Skeletal muscle tissue (tissue), 4 donors: Measurements from ENCODE around the gene PUS10. TPM values are rescaled to one million over a fixed set of nuclear protein-coding genes. Genes with fewer than 3 reads are reported as not detected.

ENCODE experiments used
- H3K27ac ChIP-seq: one replicate; pipeline ENCODE4 v1.7.0; 2013; ENCODE audit warnings: mild to moderate bottlenecking, low read depth, low read length, inconsistent platforms
- H3K27me3 ChIP-seq, 3 donors: one replicate each; pipeline ENCODE4 v1.7.0; 2013; ENCODE audit warnings: low read length in 3 of 3; ENCODE audit not compliant: control insufficient read depth in 3 of 3, insufficient read depth in 3 of 3
- H3K36me3 ChIP-seq, 3 donors: one replicate each; pipeline ENCODE4 v1.7.0; 2013; ENCODE audit warnings: low read length in 3 of 3; ENCODE audit not compliant: control insufficient read depth in 3 of 3, insufficient read depth in 3 of 3
- H3K4me1 ChIP-seq, 3 donors: one replicate each; pipeline ENCODE4 v1.7.0; 2013; ENCODE audit warnings: low read length in 3 of 3, mild to moderate bottlenecking in 3 of 3; ENCODE audit not compliant: control insufficient read depth in 3 of 3, insufficient read depth in 3 of 3
- H3K4me3 ChIP-seq, 3 donors: one replicate each; pipeline ENCODE4 v1.7.0; 2013; ENCODE audit warnings: low read length in 3 of 3
- H3K9ac ChIP-seq, 3 donors: one replicate each; pipeline ENCODE4 v1.7.0; 2013; ENCODE audit warnings: low read length in 3 of 3, mild to moderate bottlenecking in 3 of 3, moderate library complexity in 2 of 3, low read depth in 1 of 3
- H3K9me3 ChIP-seq, 3 donors: one replicate each; pipeline ENCODE4 v1.7.0; 2013; ENCODE audit warnings: low read length in 3 of 3; ENCODE audit not compliant: control insufficient read depth in 3 of 3
- total RNA-seq: library from RNA; depleted of rRNA; stranded (reverse); fragments of >200 nt; gene quantifications from one replicate; pipeline ENCODE4 v1.2.3, GENCODE V29; 2014
- donor health status: Osteomylitis.

Gene PUS10
- total RNA-seq, 1 donor from 2014 or later, result 4.7 TPM

GRCh38 chr2:60961457-60961856, 56.6 kb downstream of the PUS10 start:
- H3K9me3 ChIP-seq, result no peaks in the 10 kb centered on the region
- H3K27ac ChIP-seq, result no peak overlapping the region
- H3K4me3 ChIP-seq, result no peak overlapping the region
- peaks cover 4 to 8% (median 5%) of the 10 kb centered on the region in 3 donors for H3K36me3 ChIP-seq
- H3K9ac ChIP-seq, result no peak overlapping the region
- no peaks in the 10 kb centered on the region for H3K27me3 ChIP-seq
- H3K4me1 ChIP-seq, result no peaks in the 10 kb centered on the region

DNA sequence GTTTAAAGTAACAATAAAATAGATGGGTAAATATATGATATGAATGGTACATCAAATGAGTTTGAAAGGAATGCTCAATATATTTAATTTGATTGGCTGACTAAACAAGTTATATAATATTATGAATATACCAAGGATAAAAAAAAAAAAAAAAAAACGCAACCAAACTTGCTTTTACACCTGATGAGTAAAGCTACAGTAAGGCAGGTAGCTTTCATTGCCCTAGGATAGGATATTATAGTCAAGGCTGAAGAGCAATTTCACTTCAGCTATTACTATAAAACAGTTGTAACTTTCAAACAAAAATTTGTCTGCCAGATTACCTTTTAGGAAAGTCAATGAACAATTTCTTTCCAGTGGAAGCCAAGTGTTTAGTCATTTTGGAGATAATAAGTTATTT, 57.3 kb downstream of the PUS10 start:
- Histone ChIP-seq H3K9me3 (no peaks in the 10 kb centered on the region), H3K9ac (no peak overlapping the region), H3K4me1 (no peaks in the 10 kb centered on the region), H3K27me3 (no peaks in the 10 kb centered on the region), H3K4me3 (no peak overlapping the region), H3K36me3 (peaks cover 4 to 8% (median 5%) of the 10 kb centered on the region in 3 donors), H3K27ac (no peak overlapping the region)

GRCh38 chr2:60959501-60959900, 58.6 kb downstream of the PUS10 start:
- Histone ChIP-seq H3K36me3 (peaks cover 4 to 8% (median 5%) of the 10 kb centered on the region in 3 donors), H3K9ac (no peak overlapping the region), H3K27me3 (no peaks in the 10 kb centered on the region), H3K4me1 (no peaks in the 10 kb centered on the region), H3K27ac (no peak overlapping the region), H3K9me3 (no peaks in the 10 kb centered on the region), H3K4me3 (no peak overlapping the region)

DNA sequence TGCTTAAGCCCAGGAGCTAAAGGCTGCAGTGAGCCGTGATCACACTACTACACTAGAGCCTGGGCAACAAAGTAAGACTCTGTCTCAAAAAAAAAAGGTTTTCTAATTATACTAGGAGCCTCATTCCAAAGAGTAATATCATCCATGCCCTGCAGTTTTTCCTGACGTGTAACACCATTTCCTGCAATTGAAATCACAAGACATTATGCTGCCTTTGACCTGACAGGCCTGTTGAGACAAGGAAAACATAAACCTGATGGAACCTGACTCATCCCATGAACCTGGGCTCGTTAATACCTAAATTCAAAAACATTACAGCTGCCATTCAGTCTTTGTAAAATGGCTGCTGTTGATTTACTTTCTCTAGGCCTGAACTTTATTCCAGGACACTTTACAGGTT, 59.3 kb downstream of the PUS10 start:
- Histone ChIP-seq H3K4me1 (no peaks in the 10 kb centered on the region), H3K9me3 (no peaks in the 10 kb centered on the region), H3K9ac (no peak overlapping the region), H3K4me3 (no peak overlapping the region), H3K36me3 (peaks cover 6 to 15% (median 10%) of the 10 kb centered on the region in 3 donors), H3K27me3 (no peaks in the 10 kb centered on the region), H3K27ac (no peak overlapping the region)

DNA sequence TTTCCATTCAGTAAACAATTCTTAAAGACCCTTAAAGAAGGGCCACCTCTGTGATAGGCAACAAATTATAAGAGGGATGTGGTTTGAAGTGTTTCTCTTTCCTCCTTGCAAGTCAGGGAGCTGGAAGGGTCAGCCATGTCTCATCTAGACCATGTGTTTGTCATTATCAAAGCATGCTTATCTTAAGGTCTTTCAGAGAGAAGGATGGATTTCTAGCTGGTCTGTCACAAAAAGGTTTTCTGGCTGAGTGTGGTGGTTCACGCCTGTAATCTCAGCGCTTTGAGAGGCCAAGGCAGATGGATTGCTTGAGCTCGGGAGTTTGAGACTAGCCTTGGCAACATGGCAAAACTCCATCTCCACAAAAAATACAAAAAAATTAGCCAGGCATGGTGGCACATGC, 59.7 kb downstream of the PUS10 start:
- Histone ChIP-seq H3K27ac (no peak overlapping the region), H3K9me3 (no peaks in the 10 kb centered on the region), H3K4me1 (no peaks in the 10 kb centered on the region), H3K36me3 (peaks cover 6 to 19% (median 10%) of the 10 kb centered on the region in 3 donors), H3K9ac (no peak overlapping the region), H3K4me3 (no peak overlapping the region), H3K27me3 (no peaks in the 10 kb centered on the region)

GRCh38 chr2:60957643-60958042, 60.4 kb downstream of the PUS10 start:
- no peak overlapping the region for H3K27ac ChIP-seq
- H3K27me3 ChIP-seq, result no peaks in the 10 kb centered on the region
- no peaks in the 10 kb centered on the region for H3K9me3 ChIP-seq
- no peaks in the 10 kb centered on the region for H3K4me1 ChIP-seq
- H3K36me3 ChIP-seq, result peaks cover 6 to 22% (median 13%) of the 10 kb centered on the region in 3 donors
- H3K9ac ChIP-seq, result no peak overlapping the region
- no peak overlapping the region for H3K4me3 ChIP-seq

DNA sequence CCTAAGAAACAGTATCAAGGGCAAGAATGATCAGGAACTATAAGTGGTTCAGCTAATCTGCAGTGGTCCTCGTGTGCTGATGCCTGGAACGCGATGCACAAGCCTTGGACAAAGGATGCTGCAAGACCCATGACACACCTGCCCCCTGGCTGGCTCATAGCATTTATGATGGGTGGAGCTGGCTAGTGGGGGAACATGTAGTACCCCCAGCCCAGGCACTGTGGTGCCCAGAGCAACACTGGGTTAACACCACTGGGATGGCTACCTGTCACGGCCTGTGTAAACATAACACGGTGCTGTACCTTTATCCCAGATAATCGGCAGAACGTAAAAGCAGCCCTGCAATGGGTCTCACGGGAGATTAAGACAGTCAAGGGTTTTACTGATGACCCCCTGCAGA, 60.8 kb downstream of the PUS10 start:
- Histone ChIP-seq H3K4me1 (no peaks in the 10 kb centered on the region), H3K27me3 (no peaks in the 10 kb centered on the region), H3K27ac (no peak overlapping the region), H3K4me3 (no peak overlapping the region), H3K9ac (no peak overlapping the region), H3K36me3 (peaks cover 6 to 26% (median 15%) of the 10 kb centered on the region in 3 donors), H3K9me3 (no peaks in the 10 kb centered on the region)

DNA sequence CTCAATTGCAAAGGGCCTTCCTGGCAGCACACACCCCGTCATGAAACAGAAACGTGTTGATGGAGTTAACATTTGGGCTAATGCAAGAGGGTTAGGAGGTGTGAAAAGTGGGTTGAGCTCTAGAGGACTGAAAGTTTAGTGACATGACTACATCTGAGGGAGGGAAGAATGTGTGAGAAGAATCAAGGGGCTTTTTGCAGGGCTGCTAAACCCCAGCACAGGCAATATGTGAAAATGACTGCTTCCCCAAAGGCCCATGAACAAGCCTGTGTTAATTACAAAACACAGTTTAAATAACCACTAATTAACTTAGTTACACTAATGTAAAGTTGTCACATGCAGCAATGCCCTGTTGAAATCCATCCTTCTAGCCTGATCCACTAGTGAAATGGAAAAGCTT, 63.9 kb downstream of the PUS10 start:
- Histone ChIP-seq H3K4me3 (no peak overlapping the region), H3K27me3 (no peaks in the 10 kb centered on the region), H3K9ac (no peak overlapping the region), H3K36me3 (peaks cover 6 to 34% (median 20%) of the 10 kb centered on the region in 3 donors), H3K27ac (no peak overlapping the region), H3K9me3 (no peaks in the 10 kb centered on the region), H3K4me1 (no peaks in the 10 kb centered on the region)

GRCh38 chr2:60948926-60949579, 69.0 kb downstream of the PUS10 start:
- Histone ChIP-seq H3K9me3 (no peaks in the 10 kb centered on the region), H3K27me3 (no peaks in the 10 kb centered on the region), H3K36me3 (peaks cover 5 to 29% (median 22%) of the 10 kb centered on the region in 3 donors), H3K4me1 (no peaks in the 10 kb centered on the region), H3K9ac (no peak overlapping the region), H3K4me3 (no peak overlapping the region), H3K27ac (no peak overlapping the region)

DNA sequence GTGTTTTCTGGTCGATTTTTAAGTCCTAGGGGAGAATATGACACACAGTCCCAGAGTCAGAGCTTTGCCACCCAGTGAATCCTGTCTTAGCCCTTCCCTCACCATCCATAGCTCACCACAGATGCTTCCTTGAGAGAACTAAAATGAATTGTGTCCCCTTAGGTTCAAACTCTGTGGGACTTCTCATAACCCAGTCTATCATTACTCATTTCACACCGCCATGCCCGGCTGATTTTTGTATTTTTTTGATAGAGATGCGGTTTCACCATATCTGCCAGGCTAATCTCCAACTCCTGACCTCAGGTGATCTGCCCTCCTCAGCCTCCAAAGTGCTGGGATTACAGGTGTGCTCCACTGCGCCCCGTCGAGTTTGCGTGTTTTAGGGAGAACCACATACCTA, 69.9 kb downstream of the PUS10 start:
- Histone ChIP-seq H3K9me3 (no peaks in the 10 kb centered on the region), H3K36me3 (peaks cover 3 to 22% (median 21%) of the 10 kb centered on the region in 3 donors), H3K9ac (no peak overlapping the region), H3K27me3 (no peaks in the 10 kb centered on the region), H3K4me1 (no peaks in the 10 kb centered on the region), H3K4me3 (no peak overlapping the region), H3K27ac (no peak overlapping the region)
